ENCODE data around the gene ABCB6. TPM values are rescaled to one million over a fixed set of nuclear protein-coding genes. Genes with fewer than 3 reads are reported as not detected.

ABCB6 gene
- polyA plus RNA-seq, 1 donor (not counting 4 experiments of a cell fraction or from before 2014, with no cell fraction given), result 10.5 TPM

- Histone ChIP-seq H3K4me2 (ENCODE audit: control insufficient read depth, extremely low read depth, insufficient read depth, low read depth, low read length) (peak overlapping the region; percentile 99), H3K9me1 (ENCODE audit: control insufficient read depth, extremely low read depth, insufficient read depth, low read length) (peaks cover 3% of the 10 kb centered on the region), H3K36me3 (ENCODE audit: control insufficient read depth in 2 of 2, extremely low read depth in 1 of 2, insufficient read depth in 2 of 2, low read length in 2 of 2) (peaks cover 29 to 43% of the 10 kb centered on the region in 2 experiments), H3K9me3 (ENCODE audit: control insufficient read depth, low read depth, low read length) (no peaks in the 10 kb centered on the region), H3K79me2 (ENCODE audit: control insufficient read depth, insufficient read depth, low read length) (peaks cover 35% of the 10 kb centered on the region), H3K27ac (ENCODE audit: control insufficient read depth, insufficient read depth, low read length) (peak overlapping the region; percentile 91), H3K4me3 (ENCODE audit: control insufficient read depth in 2 of 3, extremely low read depth in 1 of 3, insufficient read depth in 2 of 3, low read depth in 1 of 3, low read length in 3 of 3) (peak overlapping the region; percentile 74 to 97 (median 90)), H3K9ac (ENCODE audit: control insufficient read depth, extremely low read depth, insufficient read depth, low read length) (peak overlapping the region; percentile 94), H3K27me3 (ENCODE audit: control insufficient read depth, extremely low read depth, insufficient read depth, low read length) (no peaks in the 10 kb centered on the region), H2AFZ (ENCODE audit: control insufficient read depth, low read length) (peak overlapping the region; percentile 30), H4K20me1 (ENCODE audit: control insufficient read depth, extremely low read depth, insufficient read depth, low read length) (no peaks in the 10 kb centered on the region), H3K4me1 (ENCODE audit: control insufficient read depth, extremely low read depth, insufficient read depth, low read length) (peaks cover 19% of the 10 kb centered on the region)
- no peak for DNase-seq (ENCODE audit: low read depth, low spot score)
- dilution Hi-C loops (cut with MboI; ENCODE audit: extremely low pct_ligation_motif_present, low sequenced_read_pairs), result no loop called here
- TF ChIP-seq EZH2 (IDR thresholded peaks at IDR 0.05; ENCODE audit: low read length) (no peak), CTCF (optimal IDR thresholded peaks at IDR 0.05 in 1 of 3, IDR thresholded peaks at IDR 0.05 in 1 of 3, conservative IDR thresholded peaks at IDR 0.05 in 1 of 3; ENCODE audit: extremely low read depth in 1 of 3, insufficient read depth in 2 of 3, low read length in 3 of 3) (no peak)
- no peak for FAIRE-seq
These were observed 10.2 kb upstream of the ABCB6 start for GRCh38 chr2:219228911-219229304.

- TF ChIP-seq EZH2 (IDR thresholded peaks at IDR 0.05; ENCODE audit: low read length), result no peak
- TF ChIP-seq CTCF (optimal IDR thresholded peaks at IDR 0.05 in 1 of 3, IDR thresholded peaks at IDR 0.05 in 1 of 3, conservative IDR thresholded peaks at IDR 0.05 in 1 of 3; ENCODE audit: extremely low read depth in 1 of 3, insufficient read depth in 2 of 3, low read length in 3 of 3), result no peak
- Histone ChIP-seq H3K27me3 (ENCODE audit: control insufficient read depth, extremely low read depth, insufficient read depth, low read length) (no peaks in the 10 kb centered on the region), H3K9me1 (ENCODE audit: control insufficient read depth, extremely low read depth, insufficient read depth, low read length) (peaks cover 3% of the 10 kb centered on the region), H3K9ac (ENCODE audit: control insufficient read depth, extremely low read depth, insufficient read depth, low read length) (peak overlapping the region; percentile 94), H3K27ac (ENCODE audit: control insufficient read depth, insufficient read depth, low read length) (peak overlapping the region; percentile 91), H3K9me3 (ENCODE audit: control insufficient read depth, low read depth, low read length) (no peaks in the 10 kb centered on the region), H2AFZ (ENCODE audit: control insufficient read depth, low read length) (peak overlapping the region; percentile 30), H4K20me1 (ENCODE audit: control insufficient read depth, extremely low read depth, insufficient read depth, low read length) (no peaks in the 10 kb centered on the region), H3K4me3 (ENCODE audit: control insufficient read depth in 2 of 3, extremely low read depth in 1 of 3, insufficient read depth in 2 of 3, low read depth in 1 of 3, low read length in 3 of 3) (peak overlapping the region; percentile 74 to 97 (median 90)), H3K4me2 (ENCODE audit: control insufficient read depth, extremely low read depth, insufficient read depth, low read depth, low read length) (peak overlapping the region; percentile 99), H3K79me2 (ENCODE audit: control insufficient read depth, insufficient read depth, low read length) (peaks cover 35% of the 10 kb centered on the region), H3K4me1 (ENCODE audit: control insufficient read depth, extremely low read depth, insufficient read depth, low read length) (peaks cover 19% of the 10 kb centered on the region), H3K36me3 (ENCODE audit: control insufficient read depth in 2 of 2, extremely low read depth in 1 of 2, insufficient read depth in 2 of 2, low read length in 2 of 2) (peaks cover 34 to 38% of the 10 kb centered on the region in 2 experiments)
- FAIRE-seq (no peak), DNase-seq (ENCODE audit: low read depth, low spot score) (no peak)
- dilution Hi-C loops (cut with MboI; ENCODE audit: extremely low pct_ligation_motif_present, low sequenced_read_pairs), result no loop called here
These were observed 9.5 kb upstream of the ABCB6 start for GRCh38 chr2:219228041-219228910.
